Measurements from ENCODE around the gene FAM228B. TPM values are rescaled to one million over a fixed set of nuclear protein-coding genes. Genes with fewer than 3 reads are reported as not detected.

The FAM228B gene
- total RNA-seq (2022; extraction: Qiagen RNA extraction; ENCODE audit: low read depth), result 1.3 to 4.6 TPM (median 2.0 TPM) in 5 replicates

DNA sequence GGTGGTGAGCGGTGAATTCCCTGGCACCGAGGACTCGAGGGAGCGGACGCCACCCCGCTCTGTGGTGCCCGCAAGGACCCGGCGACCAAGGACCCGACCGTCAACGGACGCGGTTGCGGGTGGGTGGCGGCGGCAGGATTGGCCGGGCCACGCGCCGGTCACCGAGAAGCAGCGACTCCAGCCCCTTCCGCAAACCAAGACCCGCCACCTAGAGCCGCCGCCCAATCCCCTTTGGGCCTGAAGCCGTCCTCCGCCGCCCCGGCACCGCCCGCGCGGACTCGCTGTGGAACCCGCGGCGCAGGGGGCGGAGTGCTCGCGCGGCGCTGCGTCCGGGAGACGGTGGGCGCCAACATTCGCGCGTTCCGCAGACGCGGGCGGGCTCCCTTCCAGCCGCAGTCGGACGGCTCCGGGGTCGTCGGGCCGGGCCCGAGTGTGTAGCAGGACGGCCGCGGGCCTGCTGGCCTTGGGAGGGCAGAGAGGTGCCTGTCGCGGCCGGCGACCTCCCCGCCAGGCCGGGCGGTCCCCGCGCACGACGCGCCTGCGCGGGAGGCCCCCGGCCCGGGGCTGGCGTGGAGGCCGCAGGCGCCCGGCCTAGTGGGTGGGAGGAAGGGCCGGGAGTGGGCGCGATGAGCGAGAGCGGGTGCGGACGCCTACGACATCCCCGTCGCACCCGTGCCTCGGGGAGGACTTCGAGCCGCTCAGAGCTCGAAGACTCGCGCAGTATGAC lies at the start of gene FAM228B, which contains the start of gene PFN4:
TSS of gene FAM228B (plus strand) at position 275 of the 727 bp plus-strand sequence. CDS start 893 bp downstream, outside the sequence.
TSS of gene PFN4 (minus strand) at position 140 of the 727 bp plus-strand sequence. CDS start 799 bp downstream, outside the sequence.

GRCh38 chr2:24075915-24076848 lies 47.1 kb upstream of the FAM228B start, which contains the start of gene SF3B6:
SF3B6 (minus strand) TSS chr2:24076326; CDS start chr2:24076229, 97 bp downstream.

GRCh38 chr2:24084386-24085199 lies 38.7 kb upstream of the FAM228B start, which contains the start of gene TP53I3:
TP53I3 (minus strand) TSS chr2:24084834; CDS start chr2:24084326, 508 bp downstream.

DNA sequence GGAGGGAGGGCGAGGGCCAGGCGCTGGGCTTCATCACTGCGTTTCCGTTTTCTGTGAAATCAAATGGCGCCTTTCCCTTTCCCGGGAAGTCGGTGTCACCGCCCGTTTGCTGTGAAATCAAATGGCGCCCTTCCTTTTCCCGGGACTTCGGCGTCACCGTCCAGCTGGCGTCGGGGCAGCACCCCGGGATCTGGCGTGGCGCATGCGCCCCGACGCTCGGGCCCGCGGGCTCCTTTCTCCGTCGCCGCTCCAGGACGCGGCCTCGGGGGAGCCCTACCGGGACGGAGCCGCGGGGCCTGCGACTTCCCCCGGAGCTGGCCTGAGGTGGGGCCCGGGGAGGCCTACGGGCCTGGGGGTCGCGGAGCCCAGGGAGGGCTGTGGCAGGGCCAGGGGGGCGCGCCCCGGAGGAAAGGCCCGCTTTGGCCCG lies 51.6 kb downstream of the FAM228B start, which contains the start of gene FAM228A:
TSS of gene FAM228A (plus strand) at position 203 of the 427 bp plus-strand sequence. CDS start 428 bp downstream, outside the sequence.

Other genes starting within 250 kb of the FAM228B start
- 5.9 to 8.5 TPM (median 6.4 TPM) in 5 replicates for gene ATAD2B, start 196.3 kb upstream of the FAM228B start, total RNA-seq (2022; extraction: Qiagen RNA extraction; ENCODE audit: low read depth)
- gene UBXN2A, start 183.0 kb upstream of the FAM228B start, total RNA-seq (2022; extraction: Qiagen RNA extraction; ENCODE audit: low read depth), result 19.3 to 23.4 TPM (median 20.5 TPM) in 5 replicates
- gene MFSD2B, start 113.4 kb upstream of the FAM228B start, total RNA-seq (2022; extraction: Qiagen RNA extraction; ENCODE audit: low read depth), result 0.14 to 0.84 TPM (median 0.37 TPM) in 5 replicates
- 12.0 to 15.3 TPM (median 13.0 TPM) in 5 replicates for gene WDCP, start 76.1 kb upstream of the FAM228B start, total RNA-seq (2022; extraction: Qiagen RNA extraction; ENCODE audit: low read depth)
- 8.6 to 10.1 TPM (median 8.9 TPM) in 5 replicates for gene FKBP1B, start 73.7 kb upstream of the FAM228B start, total RNA-seq (2022; extraction: Qiagen RNA extraction; ENCODE audit: low read depth)
- gene SF3B6, start 47.1 kb upstream of the FAM228B start, total RNA-seq (2022; extraction: Qiagen RNA extraction; ENCODE audit: low read depth), result 161 to 221 TPM (median 177 TPM) in 5 replicates
- gene TP53I3, start 38.6 kb upstream of the FAM228B start, total RNA-seq (2022; extraction: Qiagen RNA extraction; ENCODE audit: low read depth), result 164 to 190 TPM (median 177 TPM) in 5 replicates
- 1.0 to 1.7 TPM (median 1.2 TPM) in 5 replicates for gene PFN4, start 135 bp upstream of the FAM228B start, total RNA-seq (2022; extraction: Qiagen RNA extraction; ENCODE audit: low read depth)
- not detected in 5 replicates for gene FAM228A, start 51.6 kb downstream of the FAM228B start, total RNA-seq (2022; extraction: Qiagen RNA extraction; ENCODE audit: low read depth)
- 17.2 to 22.0 TPM (median 20.2 TPM) in 5 replicates for gene ITSN2, start 237.1 kb downstream of the FAM228B start, total RNA-seq (2022; extraction: Qiagen RNA extraction; ENCODE audit: low read depth)

Data from A549 treated with CpdA at 1 μM for 4 hours (cell line).